ENCODE results near the gene PLEKHG3.
"Not testable (repeated sequence)": the region's sequence is repeated elsewhere in the genome, so short reads cannot be mapped to it uniquely, and the experiment has no call there.

Gene PLEKHG3

GRCh38 chr14:64704143-64704742 lies at the start of gene PLEKHG3:
Gene PLEKHG3, plus strand, starts transcription at chr14:64704424. Its CDS starts 23,208 bp downstream, at chr14:64727632.
- no peak within 1 kb of the TSS for H3K4me3 ChIP-seq (ENCODE audit: low read depth, low read length)
- no peak for TF ChIP-seq CTCF (IDR thresholded peaks at IDR 0.05; ENCODE audit: borderline replicate concordance, insufficient read depth, low read depth, low read length)

- TF ChIP-seq CTCF (IDR thresholded peaks at IDR 0.05; ENCODE audit: borderline replicate concordance, insufficient read depth, low read depth, low read length) = no peak
These were observed 49.3 kb upstream of the PLEKHG3 start for GRCh38 chr14:64654901-64655300.

GRCh38 chr14:64656986-64657385 lies 47.2 kb upstream of the PLEKHG3 start:
- TF ChIP-seq CTCF (IDR thresholded peaks at IDR 0.05; ENCODE audit: borderline replicate concordance, insufficient read depth, low read depth, low read length) = no peak
- H3K4me3 ChIP-seq (ENCODE audit: low read depth, low read length) = no peak overlapping the region

More at GRCh38 chr14:64654901-64655300, 49.3 kb upstream of the PLEKHG3 start:
- H3K4me3 ChIP-seq (ENCODE audit: low read depth, low read length) = no peak overlapping the region

GRCh38 chr14:64658201-64658600 lies 46.0 kb upstream of the PLEKHG3 start:
- TF ChIP-seq CTCF (IDR thresholded peaks at IDR 0.05; ENCODE audit: borderline replicate concordance, insufficient read depth, low read depth, low read length) = no peak

DNA sequence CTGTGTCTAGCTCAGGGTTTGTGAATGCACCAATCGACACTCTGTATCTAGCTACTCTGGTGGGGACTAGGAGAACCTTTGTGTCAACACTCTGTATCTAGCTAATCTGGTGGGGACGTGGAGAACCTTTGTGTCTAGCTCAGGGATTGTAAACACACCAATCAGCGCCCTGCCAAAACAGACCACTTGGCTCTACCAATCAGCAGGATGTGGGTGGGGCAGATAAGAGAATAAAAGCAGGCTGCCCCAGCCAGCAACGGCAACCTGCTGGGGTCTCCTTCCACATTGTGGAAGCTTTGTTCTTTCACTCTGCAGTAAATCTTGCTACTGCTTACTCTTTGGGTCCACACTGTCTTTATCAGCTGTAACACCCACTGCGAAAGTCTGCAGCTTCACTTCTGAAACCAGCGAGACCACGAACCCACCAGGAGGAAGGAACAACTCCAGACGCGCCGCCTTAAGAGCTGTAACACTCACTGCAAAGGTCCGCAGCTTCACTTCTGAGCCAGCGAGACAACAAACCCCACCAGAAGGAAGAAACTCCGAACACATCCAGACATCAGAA lies 45.4 kb upstream of the PLEKHG3 start:
- not testable (repeated sequence) for H3K4me3 ChIP-seq (ENCODE audit: low read depth, low read length)

More at GRCh38 chr14:64658201-64658600, 46.0 kb upstream of the PLEKHG3 start:
- no peak overlapping the region for H3K4me3 ChIP-seq (ENCODE audit: low read depth, low read length)

DNA sequence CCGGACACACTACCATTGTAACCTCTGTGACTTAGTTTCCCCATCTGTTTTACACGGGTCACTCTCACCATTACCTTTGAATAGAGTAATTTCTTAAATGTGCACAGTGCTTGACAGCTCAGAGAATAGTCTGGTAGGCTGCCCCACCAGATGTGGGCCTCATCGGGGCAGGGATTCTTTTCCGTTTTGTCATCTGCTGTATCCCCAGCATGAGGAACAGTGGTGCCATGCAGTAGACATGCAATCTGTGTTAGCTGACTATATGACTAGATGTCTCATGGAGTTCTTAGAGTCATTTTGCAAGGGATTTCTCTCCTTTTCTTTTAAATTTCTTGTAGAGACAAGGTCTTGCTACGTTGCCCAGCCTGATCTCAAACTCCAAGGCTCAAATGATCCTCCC lies 44.9 kb upstream of the PLEKHG3 start:
- TF ChIP-seq CTCF (IDR thresholded peaks at IDR 0.05; ENCODE audit: borderline replicate concordance, insufficient read depth, low read depth, low read length) = no peak
- H3K4me3 ChIP-seq (ENCODE audit: low read depth, low read length) = no peak overlapping the region

DNA sequence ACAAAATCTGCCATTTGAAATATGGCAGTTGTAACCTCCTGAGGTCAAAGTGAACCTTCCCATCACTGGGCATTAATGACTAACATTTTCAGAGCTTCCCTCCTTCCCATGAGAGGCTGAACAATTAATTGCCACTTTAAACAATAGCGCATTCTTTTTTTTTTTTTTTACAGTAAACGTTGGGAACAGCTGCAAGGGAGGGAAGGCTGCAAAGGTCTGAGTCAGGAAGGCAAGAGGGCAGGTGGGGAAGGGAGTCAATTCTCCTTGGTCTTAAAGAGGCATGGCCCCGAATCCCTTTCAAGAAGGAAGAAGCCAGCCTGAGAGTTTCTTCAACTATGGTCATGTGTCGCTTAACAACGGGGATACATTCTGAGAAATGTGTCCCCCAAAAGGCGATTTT lies 41.0 kb upstream of the PLEKHG3 start:
- TF ChIP-seq CTCF (IDR thresholded peaks at IDR 0.05; ENCODE audit: borderline replicate concordance, insufficient read depth, low read depth, low read length) = no peak
- H3K4me3 ChIP-seq (ENCODE audit: low read depth, low read length) = no peak overlapping the region

Measured in GM12875 (cell line).